Ammon's horn (tissue), 1 donor: ENCODE measurements around the gene EMID1.

Experiments used
- DNase-seq: peaks from one replicate; pipeline ENCODE4 v3.0.0-alpha.2; 2016; ENCODE audit warnings: low spot score

The EMID1 gene

DNA sequence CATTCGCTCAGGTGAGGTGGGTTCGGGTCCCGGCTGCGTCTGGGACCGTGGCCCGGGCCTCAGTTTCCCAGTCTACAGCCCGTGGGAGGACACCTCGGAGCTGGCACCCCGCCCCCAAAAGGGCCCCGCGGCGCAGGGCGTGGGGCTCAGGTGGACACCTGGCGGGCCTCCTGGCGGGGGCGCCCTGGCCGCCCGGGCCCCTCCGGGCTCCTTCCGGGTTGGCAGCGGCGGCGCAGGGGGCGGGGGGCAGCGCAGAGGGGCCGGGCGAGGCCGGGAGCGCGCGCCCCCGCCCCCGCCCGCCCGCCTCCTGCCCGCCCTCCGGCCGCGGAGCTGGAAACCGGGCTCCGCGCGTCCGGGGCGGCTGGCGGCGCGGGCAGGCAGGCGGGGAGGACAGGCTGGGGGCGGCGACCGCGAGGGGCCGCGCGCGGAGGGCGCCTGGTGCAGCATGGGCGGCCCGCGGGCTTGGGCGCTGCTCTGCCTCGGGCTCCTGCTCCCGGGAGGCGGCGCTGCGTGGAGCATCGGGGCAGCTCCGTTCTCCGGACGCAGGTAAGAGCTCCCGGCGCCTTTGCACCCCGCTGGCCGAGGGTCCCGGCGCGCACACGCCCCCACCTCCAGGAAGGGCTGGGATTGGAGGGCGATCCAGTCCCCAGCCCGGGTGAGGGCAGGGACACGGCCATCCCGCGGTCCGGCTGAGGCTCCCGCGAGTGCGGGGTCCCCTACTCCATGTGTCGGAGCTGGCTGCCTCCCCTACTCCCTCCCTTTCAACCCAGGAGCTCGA lies at the start of gene EMID1:
TSS of gene EMID1 (plus strand) at position 303 of the 778 bp plus-strand sequence. CDS start at position 446, 143 bp downstream.
- DNase-seq: no peak

DNA sequence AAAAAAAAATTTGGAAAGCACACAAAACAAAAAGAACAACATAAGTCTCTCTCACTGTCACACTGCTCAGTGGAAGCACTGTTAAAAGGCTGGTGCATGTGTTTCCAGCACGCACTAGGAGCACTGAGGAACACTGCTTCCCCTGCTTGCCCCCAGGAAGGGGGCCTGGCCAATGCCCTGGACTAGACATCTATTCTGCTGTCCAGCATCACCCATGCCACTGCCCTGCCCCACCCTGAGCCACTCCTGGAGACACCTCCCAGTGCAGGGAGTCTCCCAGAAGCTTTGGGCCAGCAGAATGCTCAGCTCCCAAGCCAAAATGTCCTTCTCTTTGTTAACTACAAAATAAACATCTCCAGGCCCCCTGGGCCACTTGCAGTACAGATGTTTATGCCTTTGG lies 49.7 kb upstream of the EMID1 start:
- no peak for DNase-seq

DNA sequence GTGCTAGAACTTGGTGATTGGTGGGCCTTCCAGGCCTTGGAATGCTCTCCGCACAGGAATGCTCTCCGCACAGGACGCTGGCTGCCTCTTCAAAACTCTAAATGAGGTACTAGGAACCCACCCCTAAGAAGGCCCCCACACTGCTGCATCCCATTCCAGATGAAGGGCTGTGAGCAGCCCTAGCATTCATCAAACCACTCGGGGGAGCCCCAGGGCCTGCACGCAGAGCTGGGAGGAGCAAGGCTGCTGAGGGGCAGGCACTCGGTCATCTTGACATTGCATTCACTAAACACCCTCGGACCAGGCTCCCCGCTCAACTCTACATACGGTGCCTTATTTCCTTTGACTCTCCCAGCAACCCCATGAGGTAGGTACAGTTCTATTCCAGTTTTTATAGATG lies 49.2 kb upstream of the EMID1 start:
- DNase-seq: no peak

DNA sequence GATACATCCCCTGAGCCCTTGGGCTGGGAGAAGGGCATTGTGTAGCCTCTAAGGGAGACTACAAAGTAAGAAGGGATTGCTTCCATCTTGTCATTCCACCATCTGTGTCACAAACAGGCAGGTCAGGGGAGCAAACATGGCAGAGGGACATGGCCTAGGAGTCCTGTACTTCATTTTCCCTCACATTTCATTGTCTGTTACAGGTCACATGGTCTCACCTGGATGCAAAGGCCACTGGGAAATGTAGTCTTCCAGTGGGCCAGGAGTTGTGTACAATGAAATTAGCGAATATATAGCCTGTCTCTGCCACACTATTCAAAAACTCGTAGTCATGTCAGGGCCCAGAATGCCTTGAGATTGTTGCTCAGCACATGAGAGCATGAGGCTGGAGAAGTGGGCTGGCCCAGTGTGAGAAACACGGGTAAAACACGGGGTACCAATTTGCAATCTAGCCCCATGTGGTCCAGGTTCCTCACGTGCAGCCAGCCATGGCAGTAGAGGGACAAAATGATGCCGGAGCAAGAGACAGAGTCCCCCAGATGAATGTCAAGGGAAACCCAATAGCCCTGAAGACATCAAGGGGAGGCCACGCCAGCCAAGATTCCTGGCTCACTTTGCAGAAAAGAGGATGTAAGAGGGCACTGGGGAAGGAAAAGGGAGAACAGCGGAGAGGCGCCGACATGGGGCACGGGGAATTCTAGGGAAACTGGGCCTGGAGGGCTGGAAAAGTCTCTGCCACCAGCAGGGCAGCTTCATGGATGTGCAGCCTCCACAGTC lies 47.7 kb upstream of the EMID1 start:
- DNase-seq: no peak

DNA sequence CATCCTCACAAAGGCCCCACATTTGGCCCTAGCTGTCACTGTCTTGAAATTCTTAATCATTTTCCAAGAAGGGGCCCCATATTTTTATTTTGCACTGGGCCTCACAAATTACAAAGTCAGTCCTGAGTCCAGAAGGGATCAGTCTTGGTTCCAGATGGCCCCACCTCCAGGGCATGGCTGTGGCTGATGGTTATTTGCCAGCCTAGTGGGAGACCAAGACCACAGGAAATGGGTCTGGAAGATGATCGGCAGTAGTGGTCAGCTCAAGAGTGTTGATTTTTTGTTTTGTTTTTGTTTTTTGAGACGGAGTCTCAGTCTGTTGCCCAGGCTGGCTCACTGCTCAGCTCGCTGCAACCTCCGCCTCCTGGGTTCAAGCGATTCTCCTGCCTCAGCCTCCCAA lies 47.1 kb upstream of the EMID1 start:
- no peak for DNase-seq

DNA sequence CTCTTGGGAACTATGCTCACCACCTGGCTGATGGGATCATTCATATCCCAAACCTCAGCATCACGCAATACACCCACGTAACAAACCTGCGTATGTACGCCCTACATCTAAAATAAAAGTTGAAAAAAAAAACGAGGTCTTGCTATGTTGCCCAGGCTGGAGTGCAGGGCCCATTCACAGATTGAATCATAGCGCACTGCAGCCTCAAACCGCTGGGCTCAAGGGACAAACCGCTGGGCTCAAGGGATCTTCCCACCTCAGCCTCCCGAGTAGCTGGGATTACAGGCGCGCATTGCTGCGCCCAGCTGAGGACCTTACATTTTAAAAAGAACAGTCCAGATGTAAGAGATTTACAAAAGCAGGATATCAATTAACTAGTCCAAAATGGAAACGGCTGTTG lies 41.9 kb upstream of the EMID1 start:
- no peak for DNase-seq

DNA sequence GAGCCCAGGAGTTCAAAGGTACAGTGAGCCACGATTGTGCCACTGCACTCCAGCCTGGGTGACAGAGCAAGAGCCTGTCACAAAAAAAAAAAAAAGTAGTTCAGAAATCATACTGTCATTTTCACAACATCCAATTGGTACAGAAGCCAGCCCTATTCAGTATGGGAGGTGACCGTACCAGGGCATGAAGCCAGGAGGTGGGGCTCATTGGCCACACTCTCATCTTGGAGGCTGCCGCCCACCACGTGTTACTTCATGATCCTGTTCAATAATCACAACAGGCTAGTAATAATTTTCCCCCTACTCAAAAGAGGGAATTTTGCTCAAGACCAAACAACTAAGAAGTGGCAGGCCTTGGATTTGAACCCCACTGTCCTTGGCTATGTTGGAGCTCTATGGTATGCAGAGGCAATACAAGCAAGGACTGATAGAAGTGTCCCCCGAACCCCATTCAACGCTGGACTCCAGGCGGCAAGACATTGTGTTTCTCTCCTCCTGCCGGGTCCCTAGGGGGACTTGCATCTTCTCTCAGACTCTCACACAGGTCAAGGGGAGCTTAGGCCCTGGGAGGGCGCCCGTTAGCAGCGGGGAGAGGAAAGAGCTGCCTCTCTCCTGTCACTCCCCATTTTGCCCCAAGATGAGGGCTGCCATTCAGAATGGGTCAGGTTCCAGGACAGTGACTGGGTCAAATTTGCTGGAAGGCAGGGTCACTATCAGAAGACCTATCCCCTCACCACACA lies 40.2 kb upstream of the EMID1 start:
- DNase-seq: no peak

DNA sequence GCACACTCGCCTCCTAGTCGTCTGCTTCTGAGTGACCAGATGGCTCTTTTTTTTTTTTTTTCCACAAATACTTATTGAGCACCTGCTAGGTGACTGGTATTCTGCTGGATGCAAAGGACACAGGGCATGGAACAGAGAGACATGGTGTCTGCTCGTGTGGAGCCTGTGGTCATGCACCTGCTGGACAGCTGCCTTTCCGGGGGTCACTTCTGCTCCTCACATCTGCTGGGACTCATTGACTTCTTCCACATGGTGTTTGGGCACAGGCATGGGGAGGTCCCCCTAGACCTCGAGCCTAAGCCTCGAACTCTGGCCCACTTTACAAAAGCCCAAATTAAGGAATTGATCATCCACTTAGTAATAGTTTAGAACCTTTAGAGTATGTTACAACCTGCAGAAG lies 39.5 kb upstream of the EMID1 start:
- DNase-seq: no peak

DNA sequence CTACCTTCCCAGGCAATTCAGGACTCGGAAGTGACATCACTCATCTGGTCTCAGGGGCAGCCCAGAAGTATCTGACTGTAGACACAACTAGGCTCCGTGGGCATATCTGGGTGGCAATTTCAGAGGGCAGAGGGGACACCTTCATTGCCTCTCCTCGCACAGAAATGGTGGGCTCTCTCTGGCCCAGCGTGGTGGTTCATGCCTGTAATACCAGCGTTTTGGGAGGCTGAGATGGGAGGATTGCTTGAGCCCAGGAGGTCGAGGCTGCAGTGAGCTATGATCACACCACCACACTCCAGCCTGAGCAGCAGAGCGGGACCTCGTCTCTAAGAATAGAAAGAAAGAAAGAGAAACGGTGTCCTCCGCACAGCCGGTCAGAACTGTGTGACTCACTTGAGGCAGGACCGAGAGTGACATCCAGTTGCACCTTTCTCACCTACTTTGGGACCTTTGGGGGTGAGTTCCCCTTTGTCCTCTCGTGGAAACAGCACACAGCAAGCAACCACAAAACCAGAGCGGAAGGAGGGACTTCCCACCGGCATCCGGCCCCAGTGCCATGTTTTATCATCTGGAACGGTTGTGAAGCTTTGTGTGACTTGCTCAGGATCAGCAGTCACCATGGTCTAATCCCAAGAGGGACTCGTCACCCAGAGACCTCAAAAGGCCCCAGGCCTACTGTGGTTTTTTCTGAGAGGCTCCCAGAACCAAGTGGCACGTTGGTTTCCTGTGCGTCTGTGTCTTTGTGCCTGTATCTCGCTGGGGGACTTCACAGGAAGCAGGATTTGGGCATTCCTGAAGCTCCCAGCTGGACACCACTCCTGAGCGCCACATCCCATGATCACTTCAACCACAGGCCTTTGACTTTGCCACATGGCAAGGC lies 38.4 kb upstream of the EMID1 start:
- no peak for DNase-seq

DNA sequence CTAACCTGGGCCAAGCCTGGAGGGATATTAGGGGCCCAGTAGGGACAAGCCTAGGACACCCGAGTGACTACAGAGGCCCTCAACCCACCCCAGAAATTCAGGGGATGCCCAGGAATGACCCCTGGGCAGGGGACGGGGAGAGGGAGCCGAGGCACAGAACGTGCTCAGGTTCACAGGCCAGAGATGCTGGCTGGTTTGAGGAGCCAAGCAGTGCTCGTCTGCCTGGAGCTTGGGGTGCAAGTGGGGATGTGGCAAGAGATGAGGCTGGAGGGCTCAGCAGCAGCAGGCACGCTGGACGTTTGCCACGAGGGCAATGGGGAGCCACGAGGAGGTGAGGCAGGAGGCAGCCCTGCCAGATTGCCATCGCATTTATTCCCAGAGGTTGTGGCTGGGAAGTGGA lies 34.0 kb upstream of the EMID1 start:
- DNase-seq: no peak

DNA sequence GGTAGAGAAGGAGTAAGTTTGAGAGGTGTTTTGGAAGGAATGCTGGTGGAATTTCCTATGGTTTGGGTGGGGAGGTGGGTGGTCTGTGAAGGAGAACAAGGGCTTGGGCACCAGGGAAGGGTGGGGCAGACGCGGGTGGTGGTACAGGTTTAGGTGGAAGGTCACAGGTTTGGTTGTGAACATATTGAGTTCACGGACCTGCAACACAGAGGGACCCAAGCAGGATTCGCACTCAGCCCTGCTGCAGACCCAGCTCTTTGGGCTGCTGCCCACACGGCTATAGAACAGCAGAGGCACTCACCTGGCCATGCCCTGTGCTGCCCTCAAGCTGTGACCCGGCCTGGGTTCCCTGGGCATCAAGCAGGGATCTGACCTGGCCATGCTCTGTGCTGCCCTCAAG lies 33.5 kb upstream of the EMID1 start:
- DNase-seq: no peak

DNA sequence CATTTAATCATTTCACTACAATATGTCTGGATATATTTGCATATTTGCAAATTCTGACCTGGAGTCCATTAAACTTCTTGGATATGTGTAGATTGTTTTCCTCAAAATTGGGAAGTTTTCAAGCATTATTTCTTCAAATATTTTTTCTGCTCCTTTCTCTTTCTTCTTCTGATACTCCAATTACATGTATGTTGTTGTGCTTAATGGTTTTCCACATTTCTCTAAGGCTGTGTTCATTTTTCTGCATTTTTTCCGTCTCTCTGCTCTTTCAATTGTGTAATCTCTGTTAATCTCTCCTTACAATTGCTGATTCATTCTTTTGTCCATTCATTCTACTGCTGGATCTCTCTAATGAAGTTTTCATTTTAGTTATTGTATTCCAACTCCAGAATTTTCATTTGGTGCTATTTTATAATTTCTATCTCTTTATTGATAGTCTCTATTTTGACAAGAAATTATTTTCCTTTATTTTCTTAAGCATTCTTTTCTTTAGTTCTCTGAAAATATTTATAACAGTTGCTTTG lies 30.3 kb upstream of the EMID1 start:
- DNase-seq: no peak

DNA sequence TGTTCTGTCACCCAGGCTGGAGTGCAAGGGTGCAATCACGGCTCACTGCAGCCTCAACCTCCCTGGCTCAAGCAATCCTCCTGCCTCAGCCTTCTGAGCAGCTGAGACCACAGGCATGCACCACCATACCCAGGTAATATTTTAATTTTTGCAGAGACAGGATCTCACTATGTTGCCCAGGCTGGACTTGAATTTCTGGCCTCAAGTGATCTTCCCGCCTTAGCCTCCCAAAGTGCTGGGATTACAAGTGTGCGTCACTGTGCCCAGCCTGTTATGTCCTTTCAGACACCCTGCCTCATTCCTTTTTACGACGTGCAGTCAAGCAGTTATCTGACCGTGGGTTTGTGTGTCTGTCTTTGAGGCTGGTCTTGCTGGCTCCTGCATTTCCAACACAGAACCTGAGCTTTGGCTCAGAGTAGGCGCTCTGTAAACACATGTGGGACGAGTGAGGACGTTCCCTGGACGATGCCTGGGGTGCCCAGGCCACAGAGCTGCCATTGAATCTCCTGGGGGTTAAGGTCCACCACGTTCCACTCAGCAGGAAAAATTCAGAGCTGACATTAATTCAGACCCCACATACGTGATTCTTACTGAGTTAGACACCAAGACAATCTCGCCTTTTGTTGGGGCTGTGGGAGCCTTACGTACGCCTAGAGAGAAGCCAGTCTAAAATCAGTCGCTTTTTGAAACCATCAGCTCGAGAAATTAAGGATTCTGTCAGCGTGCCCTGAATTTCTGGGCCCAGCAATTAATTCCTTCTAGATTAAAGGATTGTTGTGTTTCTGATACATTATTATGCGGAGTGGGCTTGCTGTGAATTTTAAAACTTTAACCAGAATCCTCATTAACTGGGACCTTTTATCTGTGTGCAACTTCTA lies 21.5 kb upstream of the EMID1 start:
- peak; percentile 28 for DNase-seq

DNA sequence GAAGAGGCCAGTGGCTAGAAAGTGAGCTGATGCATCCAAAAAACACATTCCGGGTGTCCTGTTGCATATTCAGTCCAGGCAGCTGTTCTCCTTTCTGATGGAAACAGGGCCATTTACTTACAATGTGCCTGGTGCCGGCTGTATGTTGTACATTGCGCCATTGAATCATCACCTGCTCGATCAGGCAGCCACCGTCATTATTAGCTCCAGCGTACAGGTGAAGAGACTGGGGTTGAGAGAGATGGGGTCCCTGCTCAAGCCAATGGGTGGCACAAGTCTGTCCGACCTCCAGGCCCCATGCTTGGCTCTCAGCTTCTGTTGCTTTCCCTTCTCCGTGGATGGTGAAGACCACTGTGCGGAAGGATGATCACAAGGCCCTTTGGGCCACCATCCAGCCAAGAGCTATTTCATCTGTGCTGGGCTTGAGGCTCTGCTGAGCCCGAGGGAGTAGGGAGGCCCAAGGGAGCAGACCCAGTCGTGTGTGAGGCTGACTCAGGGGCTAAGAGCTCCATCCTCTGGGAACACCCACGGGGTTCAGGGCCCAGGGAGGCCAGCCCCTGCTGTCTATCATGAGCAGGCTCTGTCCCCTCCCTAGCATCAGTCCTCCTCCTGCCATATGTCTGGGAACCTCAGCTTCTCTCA lies 20.7 kb upstream of the EMID1 start:
- peak; percentile 39 for DNase-seq

DNA sequence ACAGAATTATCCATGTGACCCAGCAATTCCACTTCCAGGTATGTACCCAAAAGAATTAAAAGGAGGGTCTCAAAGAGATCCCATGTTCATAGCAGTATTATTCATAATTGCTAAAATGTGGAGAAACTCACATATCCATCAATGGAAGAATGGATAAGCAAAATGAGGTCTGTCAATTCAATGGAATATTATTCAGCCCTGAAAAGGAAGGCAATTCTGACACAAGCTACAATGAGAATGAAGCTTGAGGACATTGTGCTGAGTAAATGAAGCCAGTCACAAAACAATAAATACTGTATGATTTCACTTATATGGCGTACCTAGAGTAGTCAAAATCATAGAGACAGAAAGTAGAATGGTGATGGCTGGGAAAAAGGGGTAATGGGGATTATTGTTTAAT lies 19.4 kb upstream of the EMID1 start:
- DNase-seq: no peak

DNA sequence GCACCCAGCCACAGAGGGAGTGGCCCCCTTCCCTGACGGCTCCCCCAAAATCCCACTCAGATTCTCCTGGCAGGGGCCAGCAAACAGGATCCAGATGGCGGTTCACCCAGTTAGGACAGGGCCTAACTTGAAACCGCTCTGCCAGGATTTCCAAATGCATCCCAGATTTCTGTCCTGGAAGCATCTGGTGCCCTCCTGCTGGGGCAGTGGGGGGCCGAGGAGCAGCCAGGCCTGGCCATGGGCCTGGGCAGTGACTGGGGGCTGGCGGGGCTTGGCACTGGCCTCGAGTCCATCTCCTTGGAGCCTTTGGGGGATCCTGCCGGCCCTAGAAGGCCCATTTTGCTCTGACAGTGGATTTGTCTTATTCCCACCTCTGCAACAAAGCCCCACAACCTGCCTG lies 17.9 kb upstream of the EMID1 start:
- DNase-seq: no peak

DNA sequence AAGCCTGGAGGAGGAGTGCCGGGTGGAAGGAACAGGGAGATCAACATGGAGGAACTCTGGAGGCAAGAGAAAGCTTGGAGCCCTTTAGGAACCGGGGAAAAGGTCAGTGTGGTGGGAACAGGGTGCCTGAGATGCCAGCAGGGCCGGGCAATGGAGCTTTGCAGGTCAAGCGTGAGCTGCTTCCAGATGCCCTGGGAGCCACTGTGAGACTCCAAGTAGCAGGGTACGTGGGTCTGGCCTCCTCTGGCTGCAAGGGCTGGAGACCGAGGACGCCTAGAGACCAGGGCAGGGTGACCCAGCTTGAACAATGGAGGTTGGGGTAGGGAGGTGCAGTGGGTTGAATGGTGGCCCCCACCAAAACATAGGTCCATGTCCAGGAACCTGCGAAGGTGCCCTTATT lies 15.6 kb upstream of the EMID1 start:
- no peak for DNase-seq

DNA sequence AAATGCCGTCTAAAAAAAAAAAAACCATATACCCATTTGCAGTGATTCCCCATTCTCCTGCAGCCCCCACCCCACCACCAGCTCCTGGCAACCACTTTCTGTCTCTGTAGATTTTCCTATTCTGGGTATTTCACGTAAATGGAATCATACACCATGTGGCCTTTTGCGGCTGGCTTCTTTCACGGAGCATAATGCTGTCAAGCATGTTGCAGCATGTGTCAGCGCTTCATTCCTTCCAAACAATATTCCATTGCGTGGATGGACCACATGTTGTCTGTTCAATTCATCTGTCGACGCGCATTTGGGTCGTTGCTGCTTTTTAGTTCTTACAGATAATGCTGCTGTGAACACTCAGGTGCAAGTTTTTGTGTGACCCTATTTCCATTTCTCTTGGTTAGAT lies 14.8 kb upstream of the EMID1 start:
- peak; percentile 48 for DNase-seq

DNA sequence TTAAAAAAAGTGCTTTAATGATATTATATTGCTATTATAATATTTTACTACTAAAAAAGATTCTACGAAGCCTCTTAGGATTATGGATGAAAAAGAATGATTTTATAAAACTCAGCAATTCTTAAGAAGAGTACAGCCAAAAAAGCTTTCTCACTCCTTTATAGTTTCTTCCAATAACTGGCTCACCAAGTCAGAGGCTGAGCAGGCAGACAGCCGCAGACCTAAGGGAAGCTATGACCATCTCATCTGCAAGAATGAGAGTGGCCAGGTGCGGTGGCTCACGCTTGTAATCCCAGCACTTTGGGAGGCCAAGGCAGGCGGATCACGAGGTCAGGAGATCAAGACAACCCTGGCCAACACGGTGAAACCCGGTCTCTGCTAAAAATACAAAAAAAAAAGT lies 12.7 kb upstream of the EMID1 start:
- no peak for DNase-seq

DNA sequence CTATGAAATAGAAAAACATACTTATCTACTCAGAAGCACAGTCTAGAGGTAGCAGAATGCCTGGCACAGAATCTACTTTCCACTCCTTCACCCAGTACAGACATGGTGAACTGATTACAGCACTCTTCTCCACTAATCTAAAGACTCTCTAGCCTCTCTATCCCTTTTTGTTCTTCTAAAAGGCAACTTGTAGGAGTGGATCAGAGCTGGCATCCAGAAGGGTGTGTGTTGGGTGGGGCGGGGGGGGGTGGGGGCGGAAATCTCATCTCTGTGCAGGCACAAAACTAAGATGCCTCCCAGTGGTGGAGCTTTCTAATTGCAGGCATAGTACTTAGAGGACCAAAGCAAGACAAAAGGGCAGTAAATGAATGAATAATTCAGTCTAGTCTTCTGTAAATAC lies 11.5 kb upstream of the EMID1 start:
- no peak for DNase-seq
